Measurements from ENCODE around the gene NOP14. TPM values are rescaled to one million over a fixed set of nuclear protein-coding genes. Genes with fewer than 3 reads are reported as not detected.
"Not testable (repeated sequence)": the region's sequence is repeated elsewhere in the genome, so short reads cannot be mapped to it uniquely, and the experiment has no call there.

Gene NOP14
- total RNA-seq, 2 donors from 2014 or later: 91.5 to 136 TPM

GRCh38 chr4:2977211-2978088, 14.2 kb upstream of the NOP14 start:
- Mint-ChIP-seq H3K27ac (no peak overlapping the region), H3K4me3 (no peak overlapping the region), H3K36me3 (no peaks in the 10 kb centered on the region), H3K9me3 (no peaks in the 10 kb centered on the region), H3K4me1 (ENCODE audit: low read depth in 2 of 2) (peaks cover 2 to 5% of the 10 kb centered on the region in 2 donors), H3K27me3 (no peaks in the 10 kb centered on the region)
- DNase-seq (ENCODE audit: low spot score): no peak
- ATAC-seq: no peak

GRCh38 chr4:2971275-2971674, 8.1 kb upstream of the NOP14 start:
- Mint-ChIP-seq H3K36me3 (no peaks in the 10 kb centered on the region), H3K27ac (no peak overlapping the region), H3K4me3 (no peak overlapping the region), H3K9me3 (no peaks in the 10 kb centered on the region), H3K27me3 (no peaks in the 10 kb centered on the region), H3K4me1 (ENCODE audit: low read depth in 2 of 2) (peaks cover 0 to 2% of the 10 kb centered on the region in 2 donors)
- no peak for ATAC-seq
- no peak for DNase-seq (ENCODE audit: low spot score)

- H3K27ac Mint-ChIP-seq: no peak overlapping the region
- ATAC-seq: no peak
- no peak for DNase-seq (ENCODE audit: low spot score)
- H3K27me3 Mint-ChIP-seq: no peaks in the 10 kb centered on the region
- no peak overlapping the region for H3K4me3 Mint-ChIP-seq
- H3K9me3 Mint-ChIP-seq: no peaks in the 10 kb centered on the region
- peaks cover 7 to 13% of the 10 kb centered on the region in 2 donors for H3K4me1 Mint-ChIP-seq (ENCODE audit: low read depth in 2 of 2)
- no peaks in the 10 kb centered on the region for H3K36me3 Mint-ChIP-seq
These were observed 5.2 kb upstream of the NOP14 start for GRCh38 chr4:2968381-2968780.

- Mint-ChIP-seq H3K36me3 (no peaks in the 10 kb centered on the region), H3K4me1 (ENCODE audit: low read depth in 2 of 2) (peaks cover 22% of the 10 kb centered on the region in 2 donors), H3K27ac (no peak overlapping the region), H3K4me3 (peak overlapping the region; percentile 87), H3K9me3 (no peaks in the 10 kb centered on the region), H3K27me3 (no peaks in the 10 kb centered on the region)
- no peak for DNase-seq (ENCODE audit: low spot score)
- no peak for ATAC-seq
These were observed 2.1 kb upstream of the NOP14 start for GRCh38 chr4:2965262-2965661.

- Mint-ChIP-seq H3K4me3 (peak overlapping the region; percentile 87), H3K4me1 (ENCODE audit: low read depth in 2 of 2) (peaks cover 22 to 27% of the 10 kb centered on the region in 2 donors), H3K36me3 (no peaks in the 10 kb centered on the region), H3K27ac (peak overlapping the region; percentile 66 to 83), H3K9me3 (no peaks in the 10 kb centered on the region), H3K27me3 (no peaks in the 10 kb centered on the region)
- DNase-seq (ENCODE audit: low spot score) (no peak), ATAC-seq (no peak)
These were observed 1.6 kb upstream of the NOP14 start for GRCh38 chr4:2964706-2965258.

GRCh38 chr4:2963966-2964471, 813 bp upstream of the NOP14 start:
- Mint-ChIP-seq H3K36me3 (no peaks in the 10 kb centered on the region), H3K27ac (peak overlapping the region; percentile 66 to 83)

GRCh38 chr4:2962614-2963174, 512 bp downstream of the NOP14 start:
- no peaks in the 10 kb centered on the region for H3K27me3 Mint-ChIP-seq
- DNase-seq (ENCODE audit: low spot score): no peak
- H3K9me3 Mint-ChIP-seq: no peaks in the 10 kb centered on the region
- H3K36me3 Mint-ChIP-seq: peaks cover 8% of the 10 kb centered on the region
- H3K4me3 Mint-ChIP-seq: peak overlapping the region; percentile 87
- H3K4me1 Mint-ChIP-seq (ENCODE audit: low read depth in 2 of 2): peaks cover 36 to 43% of the 10 kb centered on the region in 2 donors
- peak; percentile 48 to 59 for ATAC-seq
- peak overlapping the region; percentile 76 to 86 for H3K27ac Mint-ChIP-seq

More at GRCh38 chr4:2963966-2964471, 813 bp upstream of the NOP14 start:
- peak overlapping the region; percentile 87 for H3K4me3 Mint-ChIP-seq
- H3K4me1 Mint-ChIP-seq (ENCODE audit: low read depth in 2 of 2): peaks cover 25 to 32% of the 10 kb centered on the region in 2 donors
- no peaks in the 10 kb centered on the region for H3K9me3 Mint-ChIP-seq
- DNase-seq (ENCODE audit: low spot score) (peak; percentile 81), ATAC-seq (peak; percentile 55 to 59)
- H3K27me3 Mint-ChIP-seq: no peaks in the 10 kb centered on the region

- Mint-ChIP-seq H3K9me3 (no peaks in the 10 kb centered on the region), H3K27ac (peak overlapping the region; percentile 76 to 86), H3K36me3 (peaks cover 13% of the 10 kb centered on the region), H3K27me3 (no peaks in the 10 kb centered on the region), H3K4me3 (peak overlapping the region; percentile 87), H3K4me1 (ENCODE audit: low read depth in 2 of 2) (peaks cover 40 to 48% of the 10 kb centered on the region in 2 donors)
- ATAC-seq (peak; percentile 12 to 59), DNase-seq (ENCODE audit: low spot score) (no peak)
These were observed 1.3 kb downstream of the NOP14 start for GRCh38 chr4:2961811-2962441.

GRCh38 chr4:2961421-2961810, 1.8 kb downstream of the NOP14 start:
- ATAC-seq (no peak), DNase-seq (ENCODE audit: low spot score) (no peak)
- no peaks in the 10 kb centered on the region for H3K27me3 Mint-ChIP-seq
- peaks cover 17% of the 10 kb centered on the region for H3K36me3 Mint-ChIP-seq
- H3K9me3 Mint-ChIP-seq: no peaks in the 10 kb centered on the region
- H3K4me1 Mint-ChIP-seq (ENCODE audit: low read depth in 2 of 2): peaks cover 42 to 51% of the 10 kb centered on the region in 2 donors
- H3K4me3 Mint-ChIP-seq: peak overlapping the region; percentile 87
- H3K27ac Mint-ChIP-seq: peak overlapping the region; percentile 76 to 86

- DNase-seq (ENCODE audit: low spot score); H3K27me3 Mint-ChIP-seq; H3K9me3 Mint-ChIP-seq; H3K27ac Mint-ChIP-seq; ATAC-seq: not testable (repeated sequence)
- Mint-ChIP-seq H3K4me3 (peak overlapping the region; percentile 59), H3K4me1 (ENCODE audit: low read depth in 2 of 2) (peaks cover 47 to 59% of the 10 kb centered on the region in 2 donors), H3K36me3 (peaks cover 19% of the 10 kb centered on the region)
These were observed 2.8 kb downstream of the NOP14 start for GRCh38 chr4:2960450-2960849.

GRCh38 chr4:2958446-2958845, 4.8 kb downstream of the NOP14 start:
- DNase-seq (ENCODE audit: low spot score) (no peak), ATAC-seq (no peak)
- peaks cover 54 to 69% of the 10 kb centered on the region in 2 donors for H3K4me1 Mint-ChIP-seq (ENCODE audit: low read depth in 2 of 2)
- peaks cover 23% of the 10 kb centered on the region for H3K36me3 Mint-ChIP-seq
- no peaks in the 10 kb centered on the region for H3K27me3 Mint-ChIP-seq
- no peaks in the 10 kb centered on the region for H3K9me3 Mint-ChIP-seq
- peak overlapping the region; percentile 58 to 82 for H3K27ac Mint-ChIP-seq
- peak overlapping the region; percentile 75 for H3K4me3 Mint-ChIP-seq

GRCh38 chr4:2955186-2956044, 7.8 kb downstream of the NOP14 start:
- Mint-ChIP-seq H3K36me3 (peaks cover 35% of the 10 kb centered on the region), H3K27ac (peak overlapping the region; percentile 92 to 96), H3K4me1 (ENCODE audit: low read depth in 2 of 2) (peaks cover 60 to 61% of the 10 kb centered on the region in 2 donors), H3K4me3 (peak overlapping the region; percentile 90)
- not testable (repeated sequence) for H3K27me3 Mint-ChIP-seq; DNase-seq (ENCODE audit: low spot score); ATAC-seq; H3K9me3 Mint-ChIP-seq

Measured in natural killer cell treated with Interleukin-12 subunit alpha and Interleukin-12 subunit beta and Interleukin-15 and Interleukin-18, amount 100 ng/mL, for 72 hours (primary cell).